Measurements from ENCODE around the gene FBXL17. TPM values are rescaled to one million over a fixed set of nuclear protein-coding genes. Genes with fewer than 3 reads are reported as not detected.

FBXL17 gene
- total RNA-seq, 1 experiment from 2014 or later = 5.3 TPM

DNA sequence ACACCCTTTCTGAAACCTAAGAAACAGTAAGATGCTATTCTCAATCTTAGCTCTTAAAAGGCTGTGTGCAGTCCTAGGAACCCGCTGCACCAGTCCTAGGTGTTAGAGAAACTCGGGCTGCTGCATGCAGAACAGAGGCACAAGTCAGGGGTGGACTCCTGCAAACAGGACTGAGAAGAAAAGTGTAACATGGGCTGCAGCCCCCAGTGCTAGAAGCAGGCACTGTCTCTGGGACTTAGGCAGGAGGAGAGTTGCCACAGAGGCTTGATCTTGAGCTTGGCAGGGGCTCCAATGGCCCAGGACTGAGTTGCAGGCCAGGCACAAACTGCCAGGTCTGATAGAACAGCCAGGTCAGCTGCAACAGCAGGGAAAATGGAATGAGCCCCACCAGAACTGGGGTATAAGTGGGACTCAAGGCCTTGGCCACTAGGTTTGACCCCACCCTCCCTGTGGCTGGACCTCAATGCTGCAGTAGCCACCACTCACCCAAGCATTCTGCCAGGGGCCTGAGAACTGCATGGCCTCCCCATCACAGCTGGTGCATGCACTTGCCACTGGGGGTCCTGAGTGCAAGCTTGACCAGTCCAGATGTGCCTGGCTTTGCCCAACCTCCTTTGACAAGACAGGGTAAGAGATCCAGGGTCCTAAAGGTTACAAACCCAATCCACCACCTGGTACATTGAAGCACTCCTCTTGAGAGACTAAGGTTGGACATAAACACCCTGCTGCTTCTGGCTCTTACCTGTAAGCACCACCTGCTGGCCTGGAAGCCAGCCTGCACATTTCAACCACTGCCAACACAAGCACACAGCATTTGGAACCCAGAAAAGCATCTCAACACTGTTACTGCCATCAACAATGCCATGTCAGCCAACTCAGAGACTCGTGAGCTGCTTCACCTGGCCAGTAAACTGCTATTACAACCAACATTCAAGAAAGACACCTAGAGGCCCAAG, 103.3 kb downstream of the FBXL17 start:
- Histone ChIP-seq H3K79me2 (ENCODE audit: insufficient read depth, low read length) (no peaks in the 10 kb centered on the region), H3K27ac (ENCODE audit: insufficient read length, low read depth, low read length) (no peak overlapping the region), H3K9ac (ENCODE audit: extremely low read depth, insufficient read length, low read length) (no peak overlapping the region), H3K23me2 (ENCODE audit: insufficient read length, low read depth, low read length, poor library complexity, severe bottlenecking) (no peaks in the 10 kb centered on the region), H2AFZ (ENCODE audit: low read length) (no peak overlapping the region), H2BK5ac (ENCODE audit: insufficient read length, low read length) (no peak overlapping the region), H3K14ac (ENCODE audit: insufficient read depth, low read length) (no peak overlapping the region), H2BK120ac (ENCODE audit: low read depth, low read length, poor library complexity, severe bottlenecking) (no peak overlapping the region), H3K23ac (ENCODE audit: insufficient read length, low read depth, low read length) (no peak overlapping the region), H3K18ac (ENCODE audit: insufficient read length, low read depth, low read length) (no peak overlapping the region), H2BK15ac (ENCODE audit: low read depth, low read length) (no peak overlapping the region), H2AK5ac (ENCODE audit: insufficient read length, low read length) (no peak overlapping the region), H2BK12ac (ENCODE audit: insufficient read length, low read depth, low read length) (no peak overlapping the region), H3K4ac (ENCODE audit: low read depth, low read length) (no peak overlapping the region), H4K20me1 (ENCODE audit: control insufficient read depth, insufficient read depth, insufficient read length) (no peaks in the 10 kb centered on the region), H3K4me2 (ENCODE audit: insufficient read depth, insufficient read length, low read length) (no peak overlapping the region), H4K8ac (replicated peaks; ENCODE audit: insufficient read length, low read depth, low read length) (no peak overlapping the region), H3T11ph (ENCODE audit: low read length) (no peak overlapping the region), H2BK20ac (ENCODE audit: low read depth, low read length, poor library complexity, severe bottlenecking) (no peak overlapping the region), H3K9me3 (ENCODE audit: control insufficient read depth, low read depth, low read length) (no peaks in the 10 kb centered on the region), H3K4me1 (ENCODE audit: insufficient read depth, low read length) (no peaks in the 10 kb centered on the region), H3K56ac (ENCODE audit: insufficient read length, low read depth, low read length) (no peak overlapping the region), H4K91ac (ENCODE audit: insufficient read length, low read depth, low read length) (no peak overlapping the region), H3K79me1 (ENCODE audit: insufficient read depth, low read depth, low read length, poor library complexity, severe bottlenecking) (no peaks in the 10 kb centered on the region), H4K5ac (ENCODE audit: insufficient read length, low read depth, low read length) (no peak overlapping the region), H3K27me3 (ENCODE audit: insufficient read depth, low read length) (no peaks in the 10 kb centered on the region)
- DNase-seq = peak; percentile 51
- WGBS (ENCODE audit: extremely low coverage, insufficient read length, low lambda C conversion rate) = no CpG with 5 or more reads among the region's 3 CpGs
- Mint-ChIP-seq H3K4me3 (no peak overlapping the region), H3K27me3 (ENCODE audit: low read depth) (no peaks in the 10 kb centered on the region), H3K27ac (peak overlapping the region; percentile 9 to 70 (median 33); a peak in 5 of 7 replicates), H3K36me3 (ENCODE audit: insufficient read depth in 1 of 3, low read depth in 3 of 3) (no peaks in the 10 kb centered on the region; a peak in 1 of 7 replicates), H3K9me3 (no peaks in the 10 kb centered on the region; a peak in 1 of 5 replicates), H3K4me1 (peaks cover 14 to 15% of the 10 kb centered on the region in 2 experiments)
- TF ChIP-seq, protein P1, sequence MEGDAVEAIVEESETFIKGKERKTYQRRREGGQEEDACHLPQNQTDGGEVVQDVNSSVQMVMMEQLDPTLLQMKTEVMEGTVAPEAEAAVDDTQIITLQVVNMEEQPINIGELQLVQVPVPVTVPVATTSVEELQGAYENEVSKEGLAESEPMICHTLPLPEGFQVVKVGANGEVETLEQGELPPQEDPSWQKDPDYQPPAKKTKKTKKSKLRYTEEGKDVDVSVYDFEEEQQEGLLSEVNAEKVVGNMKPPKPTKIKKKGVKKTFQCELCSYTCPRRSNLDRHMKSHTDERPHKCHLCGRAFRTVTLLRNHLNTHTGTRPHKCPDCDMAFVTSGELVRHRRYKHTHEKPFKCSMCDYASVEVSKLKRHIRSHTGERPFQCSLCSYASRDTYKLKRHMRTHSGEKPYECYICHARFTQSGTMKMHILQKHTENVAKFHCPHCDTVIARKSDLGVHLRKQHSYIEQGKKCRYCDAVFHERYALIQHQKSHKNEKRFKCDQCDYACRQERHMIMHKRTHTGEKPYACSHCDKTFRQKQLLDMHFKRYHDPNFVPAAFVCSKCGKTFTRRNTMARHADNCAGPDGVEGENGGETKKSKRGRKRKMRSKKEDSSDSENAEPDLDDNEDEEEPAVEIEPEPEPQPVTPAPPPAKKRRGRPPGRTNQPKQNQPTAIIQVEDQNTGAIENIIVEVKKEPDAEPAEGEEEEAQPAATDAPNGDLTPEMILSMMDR (conservative IDR thresholded peaks at IDR 0.05) = peak; percentile 48
